Epithelial cell of esophagus (primary cell): ENCODE data around the gene MPP2.

Experiments
- DNase-seq: peaks from one replicate; pipeline ENCODE4 v3.0.0; 2010; ENCODE audit warnings: low read depth
- H3K4me3 ChIP-seq: 2 replicates; pipeline ENCODE4 v1.5.1; 2011; ENCODE audit warnings: mild to moderate bottlenecking, low read length, control low read depth
- CTCF ChIP-seq: IDR thresholded peaks from 2 replicates; pipeline ENCODE4 v1.5.1; 2011; ENCODE audit warnings: low read depth, mild to moderate bottlenecking, low read length, control low read depth, inconsistent platforms; ENCODE audit not compliant: insufficient read depth; ENCODE audit errors: missing control alignments

MPP2 gene

GRCh38 chr17:43854498-43854897 lies 52.8 kb downstream of the MPP2 start:
- DNase-seq: peak; percentile 11
- TF ChIP-seq CTCF: no peak
- no peak overlapping the region for H3K4me3 ChIP-seq

- TF ChIP-seq CTCF: no peak
- DNase-seq: no peak
- no peak overlapping the region for H3K4me3 ChIP-seq
Measured at GRCh38 chr17:43853546-43853945, 53.8 kb downstream of the MPP2 start.

GRCh38 chr17:43852571-43852970 lies 54.8 kb downstream of the MPP2 start:
- TF ChIP-seq CTCF: no peak
- DNase-seq: no peak
- no peak overlapping the region for H3K4me3 ChIP-seq

- TF ChIP-seq CTCF: no peak
- H3K4me3 ChIP-seq: no peak overlapping the region
- DNase-seq: no peak
Measured at GRCh38 chr17:43849116-43849515, 58.2 kb downstream of the MPP2 start.

GRCh38 chr17:43848601-43849000 lies 58.7 kb downstream of the MPP2 start:
- H3K4me3 ChIP-seq: no peak overlapping the region
- no peak for DNase-seq
- TF ChIP-seq CTCF: no peak

GRCh38 chr17:43846963-43847371 lies 60.4 kb downstream of the MPP2 start, which contains the start of gene CD300LG:
CD300LG (plus strand) TSS chr17:43847176; CDS start chr17:43847217, 41 bp downstream.
- no peak for TF ChIP-seq CTCF
- no peak for DNase-seq
- no peak within 1 kb of the TSS for H3K4me3 ChIP-seq

- TF ChIP-seq CTCF: peak; percentile 97
- no peak overlapping the region for H3K4me3 ChIP-seq
- DNase-seq: peak; percentile 72
Measured at GRCh38 chr17:43846221-43846712, 61.1 kb downstream of the MPP2 start.
